GM20000 (cell line): Measurements from ENCODE around the gene LCP2.

Experiments used
- DNase-seq: peaks from one replicate; pipeline ENCODE4 v3.0.0; 2012; ENCODE audit warnings: low spot score
- CTCF ChIP-seq: IDR thresholded peaks from 2 replicates; pipeline ENCODE4 v1.5.1; 2012; ENCODE audit warnings: mild to moderate bottlenecking, control low read depth; ENCODE audit errors: extremely low read depth, missing control alignments

The LCP2 gene

GRCh38 chr5:170290498-170290897 is 7.1 kb downstream of the LCP2 start:
- DNase-seq, result no peak
- no peak for TF ChIP-seq CTCF

GRCh38 chr5:170289764-170290163 is 7.8 kb downstream of the LCP2 start:
- DNase-seq, result no peak
- no peak for TF ChIP-seq CTCF

GRCh38 chr5:170289121-170289520 is 8.5 kb downstream of the LCP2 start:
- TF ChIP-seq CTCF, result no peak
- no peak for DNase-seq

- no peak for TF ChIP-seq CTCF
- no peak for DNase-seq
Observed at GRCh38 chr5:170288551-170288950, 9.0 kb downstream of the LCP2 start.

- no peak for DNase-seq
- TF ChIP-seq CTCF, result no peak
Observed at GRCh38 chr5:170288151-170288550, 9.4 kb downstream of the LCP2 start.

- TF ChIP-seq CTCF, result no peak
- DNase-seq, result no peak
Observed at GRCh38 chr5:170287532-170287931, 10.0 kb downstream of the LCP2 start.

GRCh38 chr5:170286386-170286925 is 11.1 kb downstream of the LCP2 start:
- no peak for TF ChIP-seq CTCF
- no peak for DNase-seq
